DMS 273 treated with DMSO at 0.1 percent for 48 hours (cell line): Measurements from ENCODE around the gene BICC1.

ENCODE experiments used
- DNase-seq: peaks from one replicate; lab custom pipeline; 2025; lab: John Stamatoyannopoulos, UW

BICC1 gene

GRCh38 chr10:58701405-58702135, 188.9 kb downstream of the BICC1 start:
- DNase-seq: no peak

GRCh38 chr10:58704226-58704625, 191.6 kb downstream of the BICC1 start:
- DNase-seq: no peak

DNA sequence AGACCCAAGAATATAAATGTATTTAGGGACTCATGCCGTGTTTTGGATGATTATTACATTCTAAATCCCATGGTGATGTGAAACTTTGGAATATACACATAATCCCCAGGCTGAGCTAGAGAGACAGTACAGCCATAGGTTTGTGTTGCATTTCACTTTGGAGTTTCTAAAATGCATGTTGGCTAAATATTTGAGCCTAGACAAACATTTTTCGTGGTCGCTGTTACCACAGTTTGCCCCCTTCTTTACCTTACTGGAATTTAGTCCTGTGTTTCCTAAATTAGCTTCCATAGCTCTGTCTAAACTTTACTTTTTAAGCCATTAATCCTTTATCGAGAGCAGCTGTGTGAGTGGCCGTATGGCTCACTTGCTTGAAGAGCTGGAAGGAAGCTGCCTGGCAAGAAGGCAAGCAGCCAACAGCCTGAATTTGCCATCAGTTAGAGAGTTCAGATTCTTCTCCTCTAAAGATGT, 192.0 kb downstream of the BICC1 start:
- no peak for DNase-seq

DNA sequence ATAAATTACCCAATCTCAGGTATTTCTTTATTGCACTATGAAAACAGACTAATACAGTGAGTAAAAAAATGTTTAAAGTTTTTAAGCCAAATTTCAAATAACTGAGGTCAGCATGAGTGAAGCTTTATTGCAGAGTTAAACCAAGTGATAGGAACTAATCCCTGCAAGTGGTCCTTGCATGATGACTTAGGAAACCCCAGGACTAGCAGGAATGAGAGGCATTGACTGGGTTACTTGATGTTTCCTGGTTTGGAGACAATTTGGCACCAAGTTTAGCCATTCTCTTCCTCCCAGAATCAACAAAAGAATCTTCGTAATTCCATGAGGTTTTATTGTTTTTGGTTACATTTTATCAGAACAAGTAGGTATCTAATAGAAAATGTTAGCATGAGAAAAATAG, 194.2 kb downstream of the BICC1 start:
- no peak for DNase-seq

- no peak for DNase-seq
Observed at GRCh38 chr10:58712141-58712540, 199.5 kb downstream of the BICC1 start.

DNA sequence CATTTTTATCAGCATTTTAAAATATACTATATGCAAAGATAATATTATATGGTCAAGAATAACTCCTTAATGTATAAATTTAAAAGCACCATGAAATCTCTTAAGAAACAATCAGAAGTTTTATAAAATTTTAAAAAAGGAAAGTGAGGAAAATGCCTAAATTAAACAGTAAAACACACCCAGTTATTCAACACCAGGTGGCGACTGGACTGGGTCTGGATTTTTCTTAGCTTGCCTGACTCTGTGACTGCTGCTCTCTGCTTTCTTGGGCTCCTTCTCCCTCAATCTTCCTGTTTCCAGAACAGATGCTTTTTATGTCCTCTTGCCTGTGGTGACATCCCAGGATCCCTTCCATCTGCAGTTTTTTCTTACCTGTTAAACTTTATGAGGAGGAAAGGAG, 200.3 kb downstream of the BICC1 start:
- no peak for DNase-seq

DNA sequence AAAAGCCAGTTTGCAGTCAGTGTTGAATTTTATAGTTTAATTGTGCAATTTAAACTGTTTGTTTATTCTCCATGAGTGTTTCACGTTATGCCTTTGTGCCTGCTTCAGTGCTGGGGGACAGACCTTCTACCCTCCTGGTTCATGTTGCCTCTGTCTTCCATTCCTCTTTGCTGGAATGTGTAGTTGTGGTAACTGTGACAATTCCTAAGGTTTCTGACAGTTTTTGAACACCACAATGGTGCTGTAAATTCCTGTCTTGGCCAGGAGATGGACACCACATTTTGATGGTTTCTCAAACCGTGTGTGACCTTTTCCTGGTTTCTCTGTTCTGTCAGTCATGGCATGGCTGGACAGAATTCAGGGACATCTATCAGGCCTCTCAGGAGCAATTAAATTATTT, 201.7 kb downstream of the BICC1 start:
- no peak for DNase-seq

- no peak for DNase-seq
Observed at GRCh38 chr10:58715061-58715460, 202.4 kb downstream of the BICC1 start.

- DNase-seq: no peak
Observed at GRCh38 chr10:58718596-58718995, 205.9 kb downstream of the BICC1 start.

DNA sequence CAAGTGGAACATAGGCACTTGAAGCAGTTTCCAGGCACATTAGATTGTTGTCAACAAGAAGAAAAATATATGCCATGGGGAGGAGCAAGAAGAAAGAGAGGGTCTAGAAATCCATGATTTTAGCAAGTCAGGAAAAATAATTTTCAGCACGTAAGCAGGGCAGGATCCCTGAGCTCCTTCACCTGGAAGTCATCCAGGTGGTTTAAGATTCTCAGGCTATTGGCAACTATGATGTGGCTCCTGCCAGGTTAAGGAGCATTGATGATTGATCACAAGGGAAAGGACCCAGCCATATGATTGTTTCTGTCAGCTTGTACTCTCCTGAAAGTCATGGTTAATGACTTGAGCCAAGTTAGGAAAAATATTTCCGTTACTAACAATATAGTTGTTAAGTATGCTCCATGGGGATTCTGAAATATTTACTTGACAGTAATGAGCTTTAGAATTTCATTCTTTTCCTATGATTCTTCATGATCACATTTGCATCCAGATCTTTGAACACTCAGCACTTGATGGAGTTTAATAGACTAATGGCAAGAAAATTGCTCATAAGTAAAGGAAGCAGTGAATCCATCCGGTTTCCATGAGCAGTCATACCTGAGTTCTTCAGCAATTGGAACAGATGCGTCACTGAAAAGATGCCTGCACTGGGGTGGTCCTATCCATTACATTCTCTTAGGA, 209.1 kb downstream of the BICC1 start:
- no peak for DNase-seq

- no peak for DNase-seq
Observed at GRCh38 chr10:58723186-58723585, 210.5 kb downstream of the BICC1 start.

DNA sequence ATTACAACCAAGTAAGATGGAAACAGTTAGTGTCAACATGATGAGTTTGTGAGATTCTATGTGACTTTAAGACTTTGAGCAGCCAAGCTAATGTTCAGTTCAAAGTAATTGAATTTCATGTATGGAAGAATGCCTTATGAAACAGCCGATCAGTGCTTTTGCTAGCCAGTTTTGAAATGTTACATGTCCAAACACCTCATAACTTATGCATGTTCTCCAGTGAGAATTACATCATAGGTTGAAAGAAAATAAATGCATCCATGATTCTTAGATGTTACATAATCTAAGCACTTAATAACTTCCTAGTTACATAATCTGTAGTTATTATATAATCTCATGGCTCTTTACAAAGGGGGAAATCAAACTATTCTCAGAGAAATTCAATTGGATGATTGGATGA, 211.3 kb downstream of the BICC1 start:
- no peak for DNase-seq

- DNase-seq: no peak
Observed at GRCh38 chr10:58724781-58725180, 212.1 kb downstream of the BICC1 start.

- DNase-seq: no peak
Observed at GRCh38 chr10:58725901-58726300, 213.2 kb downstream of the BICC1 start.

DNA sequence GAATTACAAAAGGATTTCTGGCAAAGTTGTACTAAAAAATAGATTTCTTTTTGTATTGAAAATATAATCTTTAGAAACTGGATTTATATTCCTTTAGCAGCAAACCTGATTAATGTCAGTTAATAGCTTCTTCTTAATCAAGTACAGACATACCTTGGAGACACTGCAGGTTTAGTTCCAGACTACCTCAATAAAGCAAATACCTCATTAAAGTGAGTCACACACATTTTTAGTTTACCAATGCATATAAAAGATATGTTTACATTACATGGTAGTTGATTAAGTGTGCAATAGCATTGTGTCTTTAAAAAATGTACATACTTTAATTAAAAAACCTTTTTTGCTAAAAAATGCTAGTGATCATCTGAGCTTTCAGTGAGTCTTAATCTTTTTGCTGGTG, 215.0 kb downstream of the BICC1 start:
- DNase-seq: no peak

GRCh38 chr10:58731276-58731675, 218.6 kb downstream of the BICC1 start:
- no peak for DNase-seq

- no peak for DNase-seq
Observed at GRCh38 chr10:58733436-58733835, 220.8 kb downstream of the BICC1 start.

DNA sequence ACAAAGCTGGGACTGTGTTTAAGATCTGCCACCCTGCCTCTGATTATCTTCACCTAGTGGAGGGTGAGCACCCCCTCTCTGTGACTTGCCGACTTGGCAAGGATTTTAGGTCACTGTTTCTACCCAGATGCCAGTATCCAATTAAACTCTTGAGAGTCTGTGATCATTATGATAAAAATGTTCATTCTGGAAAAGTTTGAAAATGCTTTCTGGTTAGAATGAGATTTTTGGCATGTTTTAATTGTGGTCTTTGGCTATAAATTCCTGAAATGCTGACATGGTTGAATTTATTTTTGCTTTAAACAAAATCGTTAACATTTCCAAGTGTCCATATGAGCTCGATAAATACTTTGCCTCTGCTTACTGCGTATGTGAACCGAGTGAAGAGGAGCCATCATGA, 221.4 kb downstream of the BICC1 start:
- DNase-seq: no peak

DNA sequence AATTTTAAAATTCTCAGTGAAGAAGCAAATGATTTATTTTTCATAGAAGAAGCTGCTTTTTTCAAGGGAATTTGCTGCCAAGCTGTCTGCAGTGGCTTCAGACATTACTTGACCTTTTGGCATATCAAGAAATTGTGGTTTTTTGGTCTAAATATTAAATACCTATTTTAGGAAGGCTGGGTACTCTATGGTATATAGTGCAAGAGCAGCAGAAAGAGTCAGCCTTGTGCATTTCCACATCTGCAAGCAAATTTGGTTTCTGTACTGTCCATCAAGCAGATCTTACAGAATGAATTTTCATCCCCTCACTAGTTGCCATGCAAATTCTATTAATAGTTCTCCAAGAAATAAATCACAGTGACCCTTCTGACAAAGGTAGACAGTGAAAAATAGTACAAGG, 222.0 kb downstream of the BICC1 start:
- no peak for DNase-seq

DNA sequence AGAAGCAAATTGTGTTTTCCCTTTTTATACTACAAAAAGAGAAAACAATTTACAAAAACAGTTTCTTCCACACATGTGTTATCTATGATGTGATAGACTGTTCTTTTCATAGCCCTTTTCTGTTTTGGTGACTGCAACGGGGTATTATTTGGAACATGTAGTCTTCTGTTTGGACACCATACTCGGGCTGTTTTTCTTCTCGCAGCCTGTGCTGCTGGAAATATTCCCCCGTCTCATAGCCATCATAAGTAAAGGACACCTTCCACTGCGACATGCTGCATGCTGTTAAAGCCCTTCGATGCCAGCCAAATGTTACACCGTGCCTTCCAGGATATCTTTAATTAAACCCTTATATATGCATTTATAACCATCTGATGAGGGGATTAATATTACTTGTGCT, 222.4 kb downstream of the BICC1 start:
- no peak for DNase-seq

DNA sequence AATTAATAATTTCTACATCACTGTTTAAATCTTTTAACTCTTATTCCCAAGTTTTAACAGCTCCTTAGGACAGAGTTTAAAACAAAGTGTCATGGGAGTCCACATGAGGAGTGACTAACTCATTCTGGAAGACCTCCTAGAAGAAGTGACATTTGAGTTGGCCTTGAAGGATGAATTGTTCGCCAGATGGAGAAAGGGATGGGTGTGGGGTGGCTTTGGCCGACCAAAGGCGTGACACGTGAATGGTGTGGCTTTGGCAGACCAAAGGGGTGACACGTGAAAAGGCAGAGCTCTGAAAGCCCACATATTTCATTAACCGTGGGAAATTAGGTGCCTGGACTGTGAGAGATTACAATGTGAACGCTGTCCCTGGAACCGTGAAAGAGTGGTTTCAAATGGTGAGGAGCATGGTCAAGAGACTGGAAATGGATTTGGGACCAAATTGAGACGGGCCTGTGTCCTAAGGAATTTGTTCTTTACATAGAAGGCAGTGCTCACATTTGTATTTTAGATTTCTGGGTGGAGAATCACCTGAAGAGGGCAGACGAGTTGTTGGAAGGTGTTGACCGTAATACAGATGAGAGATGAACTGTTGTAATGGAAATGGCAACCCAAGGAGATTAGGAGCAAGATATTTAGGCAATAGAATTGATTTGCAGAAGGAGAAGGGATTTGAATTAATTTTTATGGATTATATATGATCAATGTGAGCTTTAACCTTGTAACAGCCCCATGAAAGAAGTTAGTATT, 228.1 kb downstream of the BICC1 start:
- DNase-seq: no peak

- DNase-seq: no peak
Observed at GRCh38 chr10:58741673-58742072, 229.0 kb downstream of the BICC1 start.

- no peak for DNase-seq
Observed at GRCh38 chr10:58742141-58742540, 229.5 kb downstream of the BICC1 start.
